ENCODE results near the gene TTLL9.
"Not testable (repeated sequence)": the region's sequence is repeated elsewhere in the genome, so short reads cannot be mapped to it uniquely, and the experiment has no call there.

TTLL9 gene

DNA sequence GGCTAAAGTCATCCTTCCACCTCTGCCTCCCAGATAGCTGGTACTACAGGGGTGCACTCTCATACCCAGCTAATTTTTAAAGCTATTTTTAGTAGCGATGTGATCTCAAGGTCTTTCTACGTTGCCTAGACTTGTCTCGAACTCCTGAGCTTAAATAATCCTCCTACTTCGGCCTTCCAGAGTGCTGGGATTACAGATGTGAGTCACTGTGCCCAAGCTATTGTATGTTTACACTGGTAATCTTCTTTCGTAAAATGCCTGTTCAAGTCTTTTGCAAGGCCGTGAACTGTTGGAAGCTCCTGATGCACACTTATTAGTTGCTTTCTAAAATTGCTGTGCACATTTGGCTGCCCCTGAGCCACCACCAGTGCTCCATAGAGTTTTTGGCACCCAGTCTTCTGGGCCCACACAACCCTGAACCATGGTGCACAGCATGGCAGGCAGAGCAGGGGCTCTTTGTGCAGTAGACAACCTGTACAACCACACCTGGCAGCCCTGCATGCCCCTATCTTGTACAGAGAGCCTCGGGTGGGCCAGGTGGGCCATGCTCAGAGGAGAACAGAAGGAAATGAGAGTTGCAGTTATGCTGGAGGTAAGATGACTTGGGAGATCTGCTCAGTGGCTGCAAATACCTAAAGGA is 48.2 kb downstream of the TTLL9 start:
- no peak for DNase-seq (ENCODE audit: low spot score in 2 of 2)
- in situ Hi-C loops (cut with MboI; ENCODE audit: low sequenced_read_pairs), result no loop called here
- H3K36me3 ChIP-seq (replicated peaks), result no peaks in the 10 kb centered on the region
- H3K4me1 ChIP-seq, result no peaks in the 10 kb centered on the region
- H3K4me3 ChIP-seq, result no peak overlapping the region
- H3K9me3 ChIP-seq, result no peaks in the 10 kb centered on the region
- no peaks in the 10 kb centered on the region for H3K27me3 ChIP-seq (ENCODE audit: low read depth)

DNA sequence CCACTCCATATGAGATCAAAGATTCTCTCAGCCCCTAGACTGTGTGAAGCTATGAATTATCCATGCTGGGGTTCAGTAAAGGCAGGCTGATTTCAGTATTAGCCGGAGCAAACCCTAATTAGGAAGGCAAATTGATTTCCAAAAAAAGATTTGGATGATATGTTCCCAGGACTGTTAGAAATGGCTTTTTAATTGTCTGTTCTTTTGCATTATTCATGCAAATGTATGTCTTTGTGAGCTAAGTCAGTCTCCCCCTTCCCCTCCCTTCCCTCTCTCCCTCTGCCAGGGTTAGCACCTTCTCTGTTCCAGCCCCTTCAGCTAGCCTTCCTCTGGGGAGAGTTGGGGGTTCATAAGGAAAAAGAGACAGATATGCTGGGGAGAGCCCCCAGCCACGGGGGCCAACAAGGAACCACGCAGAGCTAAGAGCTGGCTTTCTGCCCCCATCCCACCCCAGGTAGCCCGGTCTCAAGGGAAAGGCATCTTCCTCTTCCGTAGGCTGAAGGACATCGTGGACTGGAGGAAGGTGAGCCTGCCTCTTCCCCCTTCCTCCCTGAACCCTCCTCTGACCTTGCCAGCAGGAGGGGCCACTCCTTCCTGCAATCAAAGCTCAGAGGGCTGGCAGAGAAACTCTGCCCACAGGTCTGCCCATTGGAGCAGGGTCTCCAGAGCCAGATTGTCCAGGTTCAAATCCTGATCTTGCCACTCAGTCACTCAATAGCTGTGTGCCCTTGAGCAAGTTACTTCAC is 49.1 kb downstream of the TTLL9 start:
- no peak for DNase-seq (ENCODE audit: low spot score in 2 of 2)
- Histone ChIP-seq H3K27me3 (ENCODE audit: low read depth) (no peaks in the 10 kb centered on the region), H3K4me1 (no peaks in the 10 kb centered on the region), H3K9me3 (no peaks in the 10 kb centered on the region), H3K36me3 (replicated peaks) (no peaks in the 10 kb centered on the region), H3K4me3 (no peak overlapping the region)
- in situ Hi-C loops (cut with MboI; ENCODE audit: low sequenced_read_pairs), result no loop called here

DNA sequence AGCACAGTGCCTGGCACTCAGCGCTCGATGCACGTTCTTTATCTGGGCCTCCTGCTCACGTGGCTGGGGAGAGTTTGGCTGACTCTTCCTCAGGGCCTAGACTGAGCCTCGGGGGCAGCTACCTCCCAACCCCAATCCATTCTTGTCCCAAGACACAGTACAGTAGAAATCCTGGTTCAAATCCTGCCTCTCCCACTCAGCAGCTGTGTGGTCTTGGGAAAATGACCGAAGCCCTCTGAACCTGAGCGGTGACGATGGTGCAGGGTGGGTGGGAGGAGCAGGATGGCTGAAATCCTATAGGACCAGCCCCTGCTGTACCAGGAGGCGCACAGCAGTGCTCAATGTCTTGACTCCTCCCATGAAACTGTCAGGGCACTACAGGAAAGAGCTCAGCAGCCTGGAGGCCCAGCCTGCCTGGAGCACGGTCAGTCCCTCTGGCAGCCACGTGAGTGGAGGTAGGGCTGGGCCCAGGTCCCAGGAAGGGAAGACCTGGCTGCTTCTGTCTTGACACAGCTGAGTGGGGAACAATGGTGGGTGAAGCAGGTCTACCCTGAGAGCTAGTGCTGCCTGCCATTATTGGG is 49.9 kb downstream of the TTLL9 start:
- in situ Hi-C loops (cut with MboI; ENCODE audit: low sequenced_read_pairs), result no loop called here

DNA sequence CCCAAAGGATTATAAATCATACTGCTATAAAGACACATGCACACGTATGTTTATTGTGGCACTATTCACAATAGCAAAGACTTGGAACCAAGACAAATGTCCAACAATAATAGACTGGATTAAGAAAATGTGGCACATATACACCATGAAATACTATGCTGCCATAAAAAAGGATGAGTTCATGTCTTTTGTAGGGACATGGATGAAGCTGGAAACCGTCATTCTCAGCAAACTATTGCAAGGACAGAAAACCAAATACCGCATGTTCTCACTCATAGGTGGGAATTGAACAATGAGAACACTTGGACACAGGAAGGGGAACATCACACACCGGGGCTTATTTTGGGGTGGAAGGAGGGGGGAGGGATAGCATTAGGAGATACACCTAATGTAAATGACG is 51.0 kb downstream of the TTLL9 start:
- H3K36me3 ChIP-seq (replicated peaks); H3K4me1 ChIP-seq; H3K27me3 ChIP-seq (ENCODE audit: low read depth); H3K4me3 ChIP-seq; DNase-seq (ENCODE audit: low spot score in 2 of 2); H3K9me3 ChIP-seq; in situ Hi-C loops (cut with MboI; ENCODE audit: low sequenced_read_pairs): not testable (repeated sequence)

More for the DNA sequence above, 49.9 kb downstream of the TTLL9 start:
- H3K36me3 ChIP-seq (replicated peaks), result no peaks in the 10 kb centered on the region
- DNase-seq (ENCODE audit: low spot score in 2 of 2), result no peak
- no peaks in the 10 kb centered on the region for H3K4me1 ChIP-seq
- H3K27me3 ChIP-seq (ENCODE audit: low read depth), result no peaks in the 10 kb centered on the region
- no peak overlapping the region for H3K4me3 ChIP-seq
- no peaks in the 10 kb centered on the region for H3K9me3 ChIP-seq

DNA sequence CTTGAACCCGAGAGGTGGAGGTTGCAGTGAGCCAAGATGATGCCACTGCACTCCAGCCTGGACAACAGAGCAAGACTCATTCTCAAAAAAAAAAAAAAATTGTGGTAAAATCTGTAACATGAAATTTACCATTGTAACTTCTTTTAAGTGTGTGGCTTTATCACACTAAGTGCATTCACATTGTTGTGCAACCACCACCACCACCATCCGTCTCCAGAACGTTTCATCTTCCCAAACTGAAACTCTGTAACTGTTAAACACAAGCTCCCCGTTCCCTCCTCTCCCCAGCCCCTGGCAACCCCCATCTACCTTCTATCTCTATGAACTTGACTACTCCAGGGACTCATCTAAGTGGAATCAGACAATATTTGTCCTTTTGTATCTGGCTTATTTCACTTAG is 51.7 kb downstream of the TTLL9 start:
- in situ Hi-C loops (cut with MboI; ENCODE audit: low sequenced_read_pairs), result no loop called here
- no peak for DNase-seq (ENCODE audit: low spot score in 2 of 2)
- H3K4me3 ChIP-seq, result no peak overlapping the region

DNA sequence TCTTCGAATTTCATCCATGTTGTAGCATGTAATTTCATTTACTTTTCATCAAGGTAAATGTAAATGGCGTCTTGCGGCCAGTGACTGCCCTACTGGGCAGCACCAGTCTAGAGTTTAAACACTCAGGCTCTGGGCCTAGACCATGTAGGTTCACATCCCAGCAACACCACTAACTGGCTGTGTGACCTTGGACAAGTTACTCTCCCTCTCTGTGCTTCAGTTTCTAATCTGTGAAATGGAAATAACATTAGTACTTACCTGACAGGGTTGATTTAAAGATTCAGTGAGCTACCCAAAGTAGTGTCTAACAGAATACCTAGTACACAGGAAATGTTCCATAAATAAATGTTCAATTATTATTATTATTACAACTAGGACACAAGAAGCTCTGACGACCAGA is 52.2 kb downstream of the TTLL9 start:
- no peak overlapping the region for H3K4me3 ChIP-seq
- H3K27me3 ChIP-seq (ENCODE audit: low read depth), result no peaks in the 10 kb centered on the region
- no peaks in the 10 kb centered on the region for H3K36me3 ChIP-seq (replicated peaks)
- no peaks in the 10 kb centered on the region for H3K9me3 ChIP-seq
- in situ Hi-C loops (cut with MboI; ENCODE audit: low sequenced_read_pairs), result no loop called here
- no peak for DNase-seq (ENCODE audit: low spot score in 2 of 2)
- no peaks in the 10 kb centered on the region for H3K4me1 ChIP-seq

More for the DNA sequence above, 51.7 kb downstream of the TTLL9 start:
- no peaks in the 10 kb centered on the region for H3K4me1 ChIP-seq
- H3K27me3 ChIP-seq (ENCODE audit: low read depth), result no peaks in the 10 kb centered on the region
- H3K9me3 ChIP-seq, result no peaks in the 10 kb centered on the region
- H3K36me3 ChIP-seq (replicated peaks), result no peaks in the 10 kb centered on the region

DNA sequence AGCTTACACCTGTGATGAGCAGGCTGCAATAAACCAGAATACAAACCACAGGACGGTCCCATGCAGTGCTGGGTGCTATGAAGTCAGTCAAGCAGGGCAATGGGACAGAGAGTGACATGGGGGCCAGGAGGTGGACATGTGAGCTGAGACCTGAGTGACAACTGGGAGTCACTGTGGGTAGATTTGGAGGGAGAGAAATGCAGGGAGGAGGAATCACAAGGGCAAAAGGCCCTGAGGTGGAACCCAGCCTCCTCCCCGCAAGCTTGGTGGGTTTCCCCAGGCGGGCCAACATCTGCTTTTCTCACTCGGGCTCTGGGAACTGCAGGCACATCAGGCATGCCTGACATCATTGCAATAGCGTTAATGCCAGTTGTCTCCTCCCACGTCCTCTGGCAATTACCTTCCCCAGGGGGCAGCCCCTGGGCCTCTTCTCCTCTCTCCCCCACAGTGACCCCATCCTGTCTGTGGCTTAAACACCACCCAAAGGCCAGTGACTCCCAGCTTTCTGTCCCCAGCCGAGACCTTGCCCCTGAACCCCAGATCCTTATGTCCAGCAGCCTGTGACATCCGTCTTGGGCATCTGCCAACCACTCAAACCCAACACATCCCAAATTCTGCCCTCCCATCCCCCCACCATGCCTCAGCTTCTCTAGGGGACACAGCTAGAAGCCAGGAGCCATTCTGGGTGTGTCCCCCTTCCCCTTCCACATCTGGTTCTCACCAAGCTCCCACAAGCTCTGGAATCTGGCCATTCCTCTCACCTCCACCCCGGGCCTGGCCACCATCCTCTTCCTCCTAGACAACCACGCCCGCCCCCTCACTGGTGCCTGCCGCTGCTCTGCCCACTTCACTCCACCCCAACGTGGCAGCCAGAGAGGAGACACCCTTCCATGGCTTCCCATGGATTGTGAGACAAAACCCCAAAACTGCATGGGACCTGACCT is 53.2 kb downstream of the TTLL9 start:
- Histone ChIP-seq H3K4me1 (no peaks in the 10 kb centered on the region), H3K36me3 (replicated peaks) (no peaks in the 10 kb centered on the region), H3K9me3 (no peaks in the 10 kb centered on the region), H3K4me3 (no peak overlapping the region), H3K27me3 (ENCODE audit: low read depth) (no peaks in the 10 kb centered on the region)
- in situ Hi-C loops (cut with MboI; ENCODE audit: low sequenced_read_pairs), result no loop called here
- DNase-seq (ENCODE audit: low spot score in 2 of 2), result no peak

DNA sequence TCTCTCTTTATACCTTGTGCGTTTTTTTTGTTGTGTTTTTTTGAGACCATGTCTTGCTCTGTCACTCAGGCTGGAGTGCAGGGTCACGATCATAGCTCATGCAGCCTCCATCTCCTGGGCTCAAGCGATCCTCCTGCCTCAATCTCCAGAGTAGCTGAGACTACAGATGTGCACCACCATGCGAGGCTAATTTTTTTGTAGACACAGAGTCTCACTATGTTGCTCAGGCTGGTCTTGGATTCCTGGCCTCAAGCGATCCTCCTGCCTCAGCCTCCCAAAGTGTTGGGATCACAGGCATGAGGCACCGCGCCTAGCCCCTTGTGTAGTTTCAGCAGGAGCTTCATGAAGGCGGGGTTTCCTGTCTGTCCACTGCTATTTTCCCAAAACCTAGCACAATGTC is 54.1 kb downstream of the TTLL9 start:
- Histone ChIP-seq H3K4me1 (no peaks in the 10 kb centered on the region), H3K36me3 (replicated peaks) (no peaks in the 10 kb centered on the region), H3K27me3 (ENCODE audit: low read depth) (peaks cover 2% of the 10 kb centered on the region; the same call in 1 of the 2 replicates), H3K9me3 (no peaks in the 10 kb centered on the region), H3K4me3 (no peak overlapping the region)
- in situ Hi-C loops (cut with MboI; ENCODE audit: low sequenced_read_pairs), result no loop called here
- DNase-seq (ENCODE audit: low spot score in 2 of 2), result no peak

DNA sequence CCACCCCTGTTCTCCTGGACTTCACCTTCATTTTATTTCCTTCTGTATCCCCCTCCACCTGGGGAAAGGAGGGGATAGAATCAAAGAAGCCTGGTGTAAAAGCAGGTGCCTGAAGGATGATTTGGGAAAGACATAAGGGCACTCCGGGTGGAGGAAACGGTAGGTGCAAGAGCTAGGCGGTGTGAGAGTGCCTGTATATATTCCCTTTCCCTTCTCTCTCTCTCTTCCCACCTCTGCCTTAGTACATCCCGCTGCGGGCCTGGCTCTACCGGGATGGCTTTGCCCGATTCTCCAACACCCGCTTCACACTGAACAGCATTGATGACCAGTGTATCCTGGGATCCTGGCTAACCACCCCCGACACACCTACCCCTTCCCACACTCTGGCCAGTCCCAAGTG is 55.2 kb downstream of the TTLL9 start:
- Histone ChIP-seq H3K36me3 (replicated peaks) (no peaks in the 10 kb centered on the region), H3K9me3 (no peaks in the 10 kb centered on the region)
- in situ Hi-C loops (cut with MboI; ENCODE audit: low sequenced_read_pairs), result no loop called here

DNA sequence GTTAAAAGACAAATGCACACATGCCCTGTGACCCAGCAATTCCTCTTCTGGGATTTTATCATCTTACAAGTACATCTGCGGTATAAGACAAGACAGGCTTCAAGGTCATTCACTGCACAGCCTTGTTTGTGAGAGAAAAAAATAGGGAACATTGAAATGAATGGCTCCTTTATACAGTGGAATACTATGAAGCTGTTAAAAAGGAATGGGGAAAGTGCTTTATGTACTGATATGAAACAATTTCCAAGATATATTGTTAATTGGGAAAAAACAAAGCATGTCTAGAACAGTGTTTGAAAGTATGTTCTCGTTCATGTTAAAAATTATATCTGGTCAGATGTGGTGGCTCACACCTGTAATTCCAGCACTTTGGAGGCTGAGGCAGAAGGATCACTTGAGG is 56.1 kb downstream of the TTLL9 start:
- in situ Hi-C loops (cut with MboI; ENCODE audit: low sequenced_read_pairs), result no loop called here
- DNase-seq (ENCODE audit: low spot score in 2 of 2), result no peak

More for the DNA sequence above, 55.2 kb downstream of the TTLL9 start:
- Histone ChIP-seq H3K4me1 (no peaks in the 10 kb centered on the region), H3K4me3 (no peak overlapping the region), H3K27me3 (ENCODE audit: low read depth) (peaks cover 9% of the 10 kb centered on the region)
- no peak for DNase-seq (ENCODE audit: low spot score in 2 of 2)

DNA sequence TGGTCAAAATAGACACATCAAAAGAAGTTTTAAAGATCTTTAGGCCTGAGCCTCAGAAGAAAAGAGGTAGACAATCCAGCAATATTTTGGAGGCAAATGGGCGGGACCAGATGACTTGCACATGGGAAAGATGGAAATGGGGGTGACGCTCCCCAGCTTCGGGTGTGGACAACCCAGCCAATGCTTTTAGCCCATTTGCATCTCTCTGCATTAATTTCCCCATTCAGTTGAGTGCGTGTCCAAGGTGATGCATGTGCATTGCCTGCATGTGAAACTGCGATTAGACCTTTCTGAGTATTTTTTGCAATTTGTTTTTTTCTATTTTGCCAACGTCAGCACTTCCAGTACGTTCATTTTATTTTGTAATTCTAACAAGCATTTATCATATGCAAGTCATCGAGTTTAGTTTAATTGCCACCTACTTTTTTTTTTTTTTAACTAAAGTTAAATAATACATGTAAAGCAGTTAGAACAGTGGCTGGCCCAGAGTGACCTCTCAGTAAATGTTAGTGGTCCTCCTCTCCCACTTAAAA is 57.3 kb downstream of the TTLL9 start:
- Histone ChIP-seq H3K4me3 (no peak overlapping the region), H3K4me1 (no peaks in the 10 kb centered on the region), H3K36me3 (replicated peaks) (no peaks in the 10 kb centered on the region), H3K9me3 (no peaks in the 10 kb centered on the region), H3K27me3 (ENCODE audit: low read depth) (peaks cover 9% of the 10 kb centered on the region)
- no peak for DNase-seq (ENCODE audit: low spot score in 2 of 2)
- in situ Hi-C loops (cut with MboI; ENCODE audit: low sequenced_read_pairs), result no loop called here

More for the DNA sequence above, 56.1 kb downstream of the TTLL9 start:
- Histone ChIP-seq H3K9me3 (no peaks in the 10 kb centered on the region), H3K4me1 (no peaks in the 10 kb centered on the region), H3K4me3 (no peak overlapping the region), H3K36me3 (replicated peaks) (no peaks in the 10 kb centered on the region), H3K27me3 (ENCODE audit: low read depth) (peaks cover 9% of the 10 kb centered on the region)

DNA sequence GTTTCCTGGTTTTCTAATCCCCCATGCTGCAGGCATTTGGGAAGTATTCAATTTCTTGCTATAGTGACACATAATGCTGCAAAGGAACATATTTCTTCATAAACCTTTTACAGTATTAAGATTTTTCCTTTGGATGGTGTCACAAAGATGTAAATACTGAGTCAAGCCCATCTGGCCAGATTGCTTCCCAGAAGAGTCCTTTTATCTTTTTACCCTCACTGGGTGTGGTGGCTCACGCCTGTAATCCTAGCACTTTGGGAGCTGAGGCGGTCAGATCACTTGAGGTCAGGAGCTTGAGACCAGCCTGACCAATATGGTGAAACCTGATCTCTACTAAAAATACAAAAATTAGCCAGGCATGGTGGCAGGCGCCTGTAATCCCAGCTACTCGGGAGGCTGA is 59.2 kb downstream of the TTLL9 start:
- H3K27me3 ChIP-seq (ENCODE audit: low read depth); in situ Hi-C loops (cut with MboI; ENCODE audit: low sequenced_read_pairs); H3K9me3 ChIP-seq; H3K4me3 ChIP-seq; H3K4me1 ChIP-seq; DNase-seq (ENCODE audit: low spot score in 2 of 2); H3K36me3 ChIP-seq (replicated peaks): not testable (repeated sequence)

DNA sequence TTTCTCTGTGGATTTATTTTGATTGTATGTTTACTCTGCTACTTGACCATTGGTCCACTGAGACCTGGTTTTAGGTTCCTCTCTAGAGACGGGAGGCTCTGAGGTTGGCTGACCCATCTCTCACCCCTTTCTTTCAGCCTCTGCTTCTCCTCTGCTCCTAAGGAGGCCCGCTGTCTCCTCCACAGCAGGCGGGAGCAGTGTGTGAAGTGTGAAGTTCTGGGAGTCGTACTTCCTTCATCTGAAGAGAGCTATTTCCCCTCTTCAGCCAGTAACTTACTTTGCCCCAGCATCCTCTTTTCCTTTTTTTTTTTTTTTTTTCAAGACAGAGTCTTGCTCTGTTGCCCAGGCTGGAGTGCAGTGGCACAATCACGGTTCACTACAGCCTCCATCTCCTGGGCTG is 60.3 kb downstream of the TTLL9 start:
- in situ Hi-C loops (cut with MboI; ENCODE audit: low sequenced_read_pairs), result no loop called here
- no peaks in the 10 kb centered on the region for H3K9me3 ChIP-seq
- no peak for DNase-seq (ENCODE audit: low spot score in 2 of 2)
- peaks cover 9% of the 10 kb centered on the region for H3K27me3 ChIP-seq (ENCODE audit: low read depth)
- no peaks in the 10 kb centered on the region for H3K36me3 ChIP-seq (replicated peaks)
- H3K4me1 ChIP-seq, result no peaks in the 10 kb centered on the region
- H3K4me3 ChIP-seq, result no peak overlapping the region

Data from HAP-1 (cell line).